ENCODE results near the gene CELSR2. TPM values are rescaled to one million over a fixed set of nuclear protein-coding genes. Genes with fewer than 3 reads are reported as not detected.

The CELSR2 gene
- total RNA-seq, 4 donors from 2014 or later = 0.65 to 1.5 (median 1.2) TPM

DNA sequence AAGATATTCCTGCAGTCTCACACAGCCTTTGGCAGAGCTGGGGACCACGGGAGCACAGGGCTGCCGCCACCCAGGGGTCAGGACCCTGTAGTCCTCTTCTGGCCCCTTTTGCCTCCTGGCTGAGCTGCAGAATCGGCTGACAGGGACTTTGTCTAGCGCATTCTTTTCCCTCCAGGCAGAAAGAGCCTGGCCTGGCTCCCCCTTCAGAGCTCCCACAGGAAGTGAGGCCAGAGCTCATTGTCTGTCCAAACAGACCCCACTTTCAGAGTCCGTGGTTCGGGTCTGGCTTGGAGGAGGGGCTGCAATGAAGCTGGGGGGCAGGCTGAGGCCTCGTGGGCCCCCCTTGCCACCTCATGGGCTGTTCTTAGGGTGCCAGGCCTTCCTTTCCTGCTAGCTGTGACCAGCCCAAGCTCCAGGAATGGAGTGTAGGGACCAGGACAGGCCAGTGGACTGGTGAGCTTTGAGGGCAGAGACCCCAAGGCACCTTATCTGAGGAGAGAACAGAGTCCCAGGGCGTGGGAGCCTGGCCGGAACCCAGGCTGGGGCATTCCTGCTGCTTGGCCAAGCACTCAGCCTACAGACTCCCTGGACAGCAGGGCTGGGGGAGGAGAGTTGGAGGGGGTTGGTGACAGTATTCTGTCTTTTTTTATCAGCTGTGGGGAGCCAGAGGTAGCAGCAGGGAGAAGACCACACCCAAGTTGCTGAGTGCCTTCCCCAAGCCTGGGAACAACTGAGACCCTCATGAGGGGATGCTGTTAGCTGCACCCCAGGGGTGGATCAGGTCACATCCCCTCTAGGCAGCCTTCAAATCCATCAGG lies 4.7 kb downstream of the CELSR2 start:
- TF ChIP-seq, protein P1, sequence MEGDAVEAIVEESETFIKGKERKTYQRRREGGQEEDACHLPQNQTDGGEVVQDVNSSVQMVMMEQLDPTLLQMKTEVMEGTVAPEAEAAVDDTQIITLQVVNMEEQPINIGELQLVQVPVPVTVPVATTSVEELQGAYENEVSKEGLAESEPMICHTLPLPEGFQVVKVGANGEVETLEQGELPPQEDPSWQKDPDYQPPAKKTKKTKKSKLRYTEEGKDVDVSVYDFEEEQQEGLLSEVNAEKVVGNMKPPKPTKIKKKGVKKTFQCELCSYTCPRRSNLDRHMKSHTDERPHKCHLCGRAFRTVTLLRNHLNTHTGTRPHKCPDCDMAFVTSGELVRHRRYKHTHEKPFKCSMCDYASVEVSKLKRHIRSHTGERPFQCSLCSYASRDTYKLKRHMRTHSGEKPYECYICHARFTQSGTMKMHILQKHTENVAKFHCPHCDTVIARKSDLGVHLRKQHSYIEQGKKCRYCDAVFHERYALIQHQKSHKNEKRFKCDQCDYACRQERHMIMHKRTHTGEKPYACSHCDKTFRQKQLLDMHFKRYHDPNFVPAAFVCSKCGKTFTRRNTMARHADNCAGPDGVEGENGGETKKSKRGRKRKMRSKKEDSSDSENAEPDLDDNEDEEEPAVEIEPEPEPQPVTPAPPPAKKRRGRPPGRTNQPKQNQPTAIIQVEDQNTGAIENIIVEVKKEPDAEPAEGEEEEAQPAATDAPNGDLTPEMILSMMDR (IDR thresholded peaks at IDR 0.05; ENCODE audit: low read depth) = no peak

DNA sequence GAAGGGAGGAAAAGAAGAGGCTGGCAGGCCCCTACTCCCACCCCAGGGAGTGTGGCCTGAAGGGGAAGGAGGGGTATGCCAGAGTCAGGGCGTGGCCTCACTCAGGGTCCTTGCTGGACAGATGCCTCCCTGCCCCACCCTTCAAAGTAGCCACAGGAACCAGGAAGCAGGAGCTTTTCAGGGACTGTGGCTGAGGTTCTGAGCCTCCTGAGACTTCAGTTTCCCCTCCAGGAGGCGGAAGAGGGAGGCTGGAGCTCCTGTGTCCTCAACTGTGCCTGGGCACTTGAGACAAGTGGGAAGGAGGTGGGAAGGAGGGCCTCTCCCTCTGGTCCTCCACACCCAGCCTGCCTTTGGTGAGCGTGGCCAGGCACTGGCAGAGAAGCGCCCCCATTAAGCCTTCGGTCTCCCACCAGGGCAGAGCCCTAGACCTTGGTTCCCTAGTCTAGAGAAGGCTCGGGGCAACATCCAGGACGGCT lies 5.3 kb downstream of the CELSR2 start:
- TF ChIP-seq, protein P1 (IDR thresholded peaks at IDR 0.05; ENCODE audit: low read depth) = no peak

DNA sequence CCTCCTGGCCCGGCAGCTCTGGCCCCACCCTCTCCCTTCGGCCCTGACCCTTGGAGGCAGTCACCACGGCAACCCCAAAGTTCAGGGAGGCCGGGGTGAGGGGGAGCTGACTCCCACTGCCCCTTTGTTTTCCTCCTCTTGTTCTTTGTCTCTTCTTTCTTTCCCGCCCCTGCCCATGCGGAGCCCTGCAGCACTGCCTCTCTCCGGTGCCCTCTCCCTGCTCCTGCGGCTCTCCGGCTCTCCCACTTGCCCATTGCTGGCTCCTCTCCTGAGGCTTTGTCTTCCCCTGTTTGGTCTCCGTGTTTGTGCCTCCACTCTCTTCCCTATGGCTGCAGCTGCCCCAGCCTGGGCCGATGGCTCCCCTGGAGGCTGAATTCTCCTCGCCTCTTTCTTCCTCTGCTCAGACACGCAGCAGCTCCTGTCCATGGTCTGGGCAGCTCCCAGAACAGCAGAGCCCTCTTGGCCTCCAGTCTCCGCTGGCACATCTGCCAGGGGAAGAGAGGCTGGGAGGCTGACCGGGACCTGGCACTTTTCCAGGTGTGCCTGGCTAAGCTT lies 5.8 kb downstream of the CELSR2 start:
- TF ChIP-seq, protein P1 (IDR thresholded peaks at IDR 0.05; ENCODE audit: low read depth) = no peak

DNA sequence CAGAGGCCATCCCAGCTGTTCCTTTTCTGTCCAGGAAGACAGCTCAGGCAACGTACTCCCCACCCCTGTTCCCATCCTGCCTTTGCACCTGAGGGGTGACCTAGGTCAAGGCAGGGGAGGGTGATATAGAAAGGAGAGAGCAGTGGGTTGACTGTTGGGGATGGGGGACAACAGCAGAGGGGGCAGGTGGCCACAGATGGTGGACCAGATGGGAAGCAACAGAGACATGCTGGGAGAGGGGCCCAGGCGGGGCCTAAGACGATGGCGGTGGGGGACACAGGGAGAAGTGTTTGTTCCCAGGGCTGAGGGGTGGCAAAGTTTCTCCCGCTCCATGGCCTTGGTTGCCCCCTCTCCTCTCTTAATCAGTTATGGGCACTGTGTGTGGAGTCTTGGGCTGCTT lies 6.3 kb downstream of the CELSR2 start:
- TF ChIP-seq, protein P1 (IDR thresholded peaks at IDR 0.05; ENCODE audit: low read depth) = no peak

- TF ChIP-seq, protein P1 (IDR thresholded peaks at IDR 0.05; ENCODE audit: low read depth) = no peak
Observed at GRCh38 chr1:109256085-109256484, 6.7 kb downstream of the CELSR2 start.

DNA sequence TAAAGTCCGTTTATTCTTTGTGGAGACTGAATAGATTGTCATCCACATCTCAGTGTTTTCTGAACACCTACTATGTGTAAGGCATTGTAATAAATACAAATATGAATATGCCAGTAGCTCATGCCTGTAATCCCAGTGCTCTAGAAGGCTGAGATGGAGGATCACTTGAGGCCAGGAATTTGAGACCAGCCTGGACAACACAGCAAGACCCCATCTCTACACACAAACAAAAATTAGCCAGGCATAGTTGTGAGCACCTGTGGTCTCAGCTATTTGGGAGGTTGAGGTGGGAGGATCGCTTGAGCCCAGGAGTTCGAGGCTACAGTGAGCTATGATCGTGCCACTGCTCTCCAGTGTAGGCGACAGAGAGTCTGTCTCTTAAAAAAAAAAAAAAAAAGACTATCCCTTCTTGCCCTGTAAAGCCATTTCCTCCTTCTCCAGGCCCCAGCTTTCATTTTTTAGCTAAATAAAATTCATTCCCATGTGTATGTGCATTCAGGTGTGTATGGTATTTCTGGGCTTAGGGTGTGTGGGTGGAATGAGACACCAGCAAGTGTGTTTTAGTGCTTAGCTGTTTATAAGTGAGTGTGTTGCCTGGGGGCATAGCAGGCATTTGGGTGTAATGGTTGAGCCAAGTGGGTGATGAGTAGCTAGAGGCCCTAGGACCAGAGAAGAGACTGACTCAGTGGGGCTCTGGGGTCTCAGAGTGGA lies 7.8 kb downstream of the CELSR2 start:
- TF ChIP-seq, protein P1 (IDR thresholded peaks at IDR 0.05; ENCODE audit: low read depth) = no peak
